HG02571 (cell line): ENCODE measurements around the gene KCNMA1.
"Not testable (repeated sequence)": the region's sequence is repeated elsewhere in the genome, so short reads cannot be mapped to it uniquely, and the experiment has no call there.

Experiments
- ATAC-seq: cut with Tn5 transposase; IDR thresholded peaks from one replicate; pipeline ENCODE4 v1.9.1; 2021; ENCODE audit warnings: mild to moderate bottlenecking, moderate library complexity; ENCODE audit not compliant: unreplicated experiment

The KCNMA1 gene

GRCh38 chr10:77405771-77406241, 231.8 kb downstream of the KCNMA1 start:
- peak; percentile 55 for ATAC-seq

DNA sequence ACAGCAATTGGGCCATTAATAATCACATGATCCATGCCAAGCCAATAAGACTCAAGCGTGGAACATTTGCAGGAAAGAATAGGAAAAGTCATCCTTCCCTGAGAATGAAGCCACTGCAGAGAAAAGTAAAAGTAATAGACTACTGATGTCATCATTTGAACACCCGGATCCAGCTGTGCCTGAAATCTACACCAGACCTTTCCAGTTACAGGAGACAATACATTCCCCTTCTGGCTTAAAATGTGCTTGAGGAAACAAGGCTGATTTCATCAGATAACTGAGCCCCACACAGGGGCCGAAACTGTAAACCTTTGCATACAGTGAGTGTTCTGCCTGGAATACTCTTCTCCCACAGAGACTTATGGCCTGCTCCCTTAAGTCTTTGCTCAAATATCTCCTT, 232.8 kb downstream of the KCNMA1 start:
- ATAC-seq: no peak

DNA sequence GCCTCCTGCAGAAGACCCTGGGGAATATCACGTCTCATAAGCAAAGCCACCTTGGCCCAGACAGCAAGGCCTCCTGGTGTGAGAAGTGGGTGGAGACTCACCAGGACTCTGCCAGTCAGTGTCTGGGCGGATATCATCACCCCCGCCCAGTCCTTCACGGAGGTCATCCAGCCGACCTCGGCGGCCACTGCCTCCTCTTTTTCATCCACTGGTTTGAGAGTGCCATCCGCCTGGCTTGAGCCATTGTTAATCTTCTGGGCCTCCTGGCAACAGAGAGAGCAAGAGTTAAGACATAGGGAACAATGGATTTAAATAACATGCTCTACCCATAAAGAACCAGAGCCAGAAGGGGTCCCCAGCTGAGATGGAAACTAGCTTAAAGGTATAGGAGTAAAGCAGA, 233.8 kb downstream of the KCNMA1 start:
- no peak for ATAC-seq

GRCh38 chr10:77401683-77402082, 235.9 kb downstream of the KCNMA1 start:
- no peak for ATAC-seq

DNA sequence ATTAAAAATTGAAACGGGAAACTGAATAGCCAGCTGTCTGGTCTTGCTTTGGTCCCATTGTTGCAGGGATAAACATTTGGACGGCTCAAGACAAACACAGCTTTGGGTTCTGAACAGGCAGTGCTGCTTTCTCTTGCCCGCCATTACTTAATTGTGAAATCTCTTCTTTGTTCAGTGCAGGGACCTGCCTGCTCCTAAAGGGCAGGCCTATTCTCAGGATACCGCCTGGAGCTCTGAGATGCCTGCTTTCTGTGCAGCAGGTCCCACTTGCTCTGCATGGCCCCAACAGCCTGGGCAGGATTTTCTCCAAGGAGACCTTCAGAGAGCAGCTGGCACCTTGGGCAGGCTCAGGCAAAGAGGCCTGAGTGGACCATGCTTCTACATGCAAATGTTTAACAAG, 237.6 kb downstream of the KCNMA1 start:
- ATAC-seq: no peak

DNA sequence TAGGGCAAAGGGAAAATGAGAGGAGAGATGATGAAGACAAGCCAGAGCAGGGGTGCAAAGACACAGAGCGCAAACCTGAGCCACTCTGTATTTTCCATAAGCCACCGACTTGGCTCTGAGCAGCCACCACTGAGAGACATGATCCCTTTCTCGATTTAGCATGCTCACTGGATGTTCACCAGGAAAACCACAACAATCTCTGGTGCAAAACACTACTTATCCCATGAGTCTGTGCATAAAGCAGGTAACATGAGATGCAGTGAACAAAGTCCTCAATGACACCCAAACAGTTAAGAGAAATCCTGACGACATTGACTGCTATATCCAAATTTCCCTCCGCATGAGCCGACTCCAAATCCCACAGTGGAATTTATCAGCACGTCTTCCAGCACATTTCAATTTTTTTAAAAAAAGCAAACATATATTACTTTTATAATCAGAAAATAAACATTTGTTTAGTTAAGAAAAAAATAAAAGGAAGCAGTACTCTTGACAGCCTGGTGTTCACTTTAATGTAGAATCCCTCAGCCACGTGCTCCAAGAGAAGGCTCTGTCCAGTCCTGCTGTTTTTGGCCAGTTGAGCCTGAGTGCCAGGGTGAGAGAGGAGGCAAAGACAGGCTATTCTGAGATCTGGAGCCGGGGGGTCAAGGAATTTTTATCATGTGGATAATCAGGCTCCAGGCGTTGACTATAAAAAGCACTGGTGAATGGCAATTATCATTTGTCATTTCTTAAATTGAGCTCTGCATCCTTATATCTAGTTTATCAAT, 238.4 kb downstream of the KCNMA1 start:
- no peak for ATAC-seq

GRCh38 chr10:77398558-77398957, 239.1 kb downstream of the KCNMA1 start:
- no peak for ATAC-seq

DNA sequence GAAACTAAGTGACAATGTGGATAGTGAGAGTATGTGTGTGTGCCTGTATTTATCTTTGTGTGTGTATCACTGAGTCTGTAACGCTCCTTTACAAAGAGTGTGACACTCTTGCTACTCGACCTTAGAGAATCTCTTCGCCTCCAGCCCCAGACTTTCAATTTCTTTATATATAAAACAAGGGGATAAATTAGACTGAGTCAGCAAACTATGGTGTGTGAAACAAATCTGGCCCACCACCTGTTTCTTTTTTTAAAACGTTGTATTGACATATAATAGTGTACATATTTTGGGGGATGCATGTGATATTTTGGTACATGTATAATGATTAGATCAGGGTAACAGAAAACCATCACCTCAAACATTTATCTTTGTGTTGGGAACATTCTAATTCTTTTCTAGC, 240.5 kb downstream of the KCNMA1 start:
- no peak for ATAC-seq

DNA sequence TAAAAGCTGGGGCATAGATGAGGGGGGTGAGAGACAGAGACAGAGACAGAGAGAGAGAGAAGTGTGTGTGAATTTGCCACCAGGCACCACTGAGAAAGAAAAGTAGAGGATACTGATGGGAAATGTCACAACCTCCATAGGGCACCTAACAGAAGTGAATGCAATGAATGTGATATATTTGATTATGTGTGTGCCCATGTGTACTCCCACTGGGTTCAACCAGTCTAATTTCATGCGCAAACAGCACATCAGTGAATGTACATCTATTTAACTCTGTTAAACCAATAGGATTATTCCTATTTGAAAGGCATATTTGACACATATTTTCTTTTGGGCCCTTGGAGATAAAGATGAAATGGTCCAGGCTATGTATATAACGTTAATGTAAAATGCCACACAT, 241.3 kb downstream of the KCNMA1 start:
- no peak for ATAC-seq

- no peak for ATAC-seq
These were observed 243.6 kb downstream of the KCNMA1 start for GRCh38 chr10:77393821-77394501.

GRCh38 chr10:77393411-77393810, 244.2 kb downstream of the KCNMA1 start:
- no peak for ATAC-seq

DNA sequence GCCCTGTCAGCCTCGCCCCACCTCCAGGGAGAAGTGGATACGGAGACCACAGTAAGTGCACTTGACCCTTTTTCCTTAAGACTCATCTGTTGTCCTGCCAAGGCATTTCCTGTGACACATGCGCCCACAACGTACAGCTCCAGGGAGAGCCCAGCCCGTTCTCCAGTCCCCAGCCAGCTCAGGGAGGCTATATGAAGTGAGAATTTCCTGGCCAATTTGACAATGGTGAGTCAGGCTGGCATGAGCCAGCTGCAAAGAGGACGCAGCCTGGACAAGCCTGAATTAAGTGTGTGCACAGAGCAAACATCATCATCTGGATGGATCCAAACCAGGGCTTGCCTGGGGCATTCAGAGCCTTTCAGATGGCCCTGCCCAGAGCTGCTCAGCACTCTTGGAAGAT, 244.8 kb downstream of the KCNMA1 start:
- ATAC-seq: no peak

DNA sequence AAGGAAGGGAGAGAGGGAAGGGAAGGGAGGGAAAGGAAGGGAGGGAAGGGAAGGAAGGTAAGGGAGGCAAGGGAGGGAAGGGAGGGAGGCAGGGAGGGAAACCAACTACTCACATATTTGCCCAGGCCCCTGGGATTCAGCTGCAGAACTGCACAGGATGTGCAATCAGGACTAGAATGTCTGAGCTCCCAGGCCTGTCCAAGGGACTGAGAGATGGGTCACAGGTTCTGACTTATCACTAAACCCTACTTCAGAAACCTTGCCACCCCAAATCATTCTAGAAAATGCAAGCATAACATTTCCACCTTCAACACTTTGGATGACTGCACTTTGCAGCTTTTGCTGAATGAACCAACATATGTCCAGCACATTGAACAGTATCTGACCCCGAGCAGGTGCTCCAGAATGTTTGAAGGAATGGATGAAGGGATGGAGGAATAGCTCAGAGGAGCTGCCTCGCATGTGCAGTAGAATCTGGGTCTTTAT, 245.3 kb downstream of the KCNMA1 start:
- no peak for ATAC-seq

- no peak for ATAC-seq
These were observed 245.9 kb downstream of the KCNMA1 start for GRCh38 chr10:77391605-77392235.

GRCh38 chr10:77390481-77390891, 247.1 kb downstream of the KCNMA1 start:
- no peak for ATAC-seq

DNA sequence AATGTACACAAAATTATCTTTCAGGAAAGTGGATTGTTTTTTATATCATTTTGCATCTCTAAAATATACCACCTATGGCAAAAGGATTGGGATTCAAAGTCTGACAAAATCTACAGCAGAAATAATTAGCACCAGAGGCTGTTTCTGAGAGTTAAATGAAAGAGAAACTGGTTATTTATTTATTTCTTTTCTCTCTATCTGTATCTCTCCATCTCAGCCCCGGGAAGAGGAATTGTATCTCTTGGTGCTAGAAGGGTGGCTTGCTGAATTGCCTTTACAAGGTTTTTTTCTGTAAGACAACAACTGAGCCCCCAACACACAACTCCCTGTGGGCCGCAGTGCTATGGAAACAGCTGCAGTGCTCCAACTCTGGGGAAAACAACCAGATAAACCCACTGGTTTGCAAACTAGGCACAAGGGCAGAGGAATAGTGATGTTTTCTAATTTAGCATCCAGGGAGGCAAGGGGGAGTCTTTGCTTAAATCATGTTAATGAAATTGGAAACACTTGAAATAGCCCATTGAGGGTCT, 249.0 kb downstream of the KCNMA1 start:
- ATAC-seq: no peak

GRCh38 chr10:77387701-77388100, 249.9 kb downstream of the KCNMA1 start:
- not testable (repeated sequence) for ATAC-seq

DNA sequence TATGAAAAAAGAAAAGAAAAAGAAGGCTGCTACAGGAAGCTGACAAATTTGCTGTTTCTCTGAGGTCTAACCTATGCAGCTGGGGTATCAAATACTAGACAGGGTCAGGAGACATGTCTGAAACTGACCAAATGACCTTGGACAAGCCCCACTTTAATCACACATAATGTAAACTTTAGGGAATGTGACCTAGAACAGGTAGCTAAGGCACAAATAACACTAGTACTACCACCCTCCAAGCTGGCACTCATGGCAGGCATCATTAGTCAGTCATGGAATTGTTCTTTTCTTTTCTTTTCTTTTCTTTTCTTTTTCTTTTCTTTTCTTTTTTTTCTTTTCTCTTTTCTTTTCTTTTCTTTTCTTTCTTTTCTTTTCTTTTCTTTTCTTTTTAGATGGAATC, 250.4 kb downstream of the KCNMA1 start:
- no peak for ATAC-seq

GRCh38 chr10:77386838-77387237, 250.8 kb downstream of the KCNMA1 start:
- ATAC-seq: no peak

DNA sequence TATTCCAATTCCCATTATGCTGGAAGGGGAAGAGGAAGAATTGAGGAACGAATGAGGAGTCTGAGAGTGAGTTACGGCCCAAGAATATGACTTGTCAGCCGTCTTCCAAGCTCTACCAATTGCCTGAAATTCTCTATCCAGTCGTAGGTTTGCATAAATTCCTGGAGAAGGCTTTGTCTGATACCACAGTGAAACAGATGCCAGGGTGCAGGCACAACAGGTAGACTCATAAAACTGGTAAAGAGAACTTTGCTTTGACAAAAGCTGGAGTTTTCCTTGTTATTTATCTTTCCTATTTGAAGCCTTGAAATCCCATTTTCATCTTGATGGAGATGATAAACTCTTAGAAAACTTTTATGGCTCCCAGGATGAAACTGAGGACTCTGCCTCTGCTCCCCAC, 251.2 kb downstream of the KCNMA1 start:
- ATAC-seq: no peak

DNA sequence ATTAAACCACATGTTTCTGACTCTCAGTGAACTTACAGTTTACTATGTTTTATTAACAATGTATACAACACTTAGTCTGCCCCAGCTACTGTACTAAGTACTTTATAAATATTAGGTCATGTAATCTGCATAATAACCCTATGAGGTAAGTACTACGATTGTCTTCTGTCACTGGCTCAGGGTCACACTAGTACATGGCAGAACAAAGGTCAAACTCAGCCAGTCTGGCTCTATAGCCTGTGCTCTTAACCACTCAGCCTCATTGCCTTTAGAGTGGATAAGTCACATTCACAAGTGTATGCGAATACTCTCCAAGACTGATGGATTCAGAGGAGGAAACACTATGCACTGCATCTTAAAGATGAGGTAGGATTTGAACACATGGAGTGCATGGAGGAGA, 252.3 kb downstream of the KCNMA1 start:
- ATAC-seq: no peak
